ENCODE data around the gene LAIR1.

DNA sequence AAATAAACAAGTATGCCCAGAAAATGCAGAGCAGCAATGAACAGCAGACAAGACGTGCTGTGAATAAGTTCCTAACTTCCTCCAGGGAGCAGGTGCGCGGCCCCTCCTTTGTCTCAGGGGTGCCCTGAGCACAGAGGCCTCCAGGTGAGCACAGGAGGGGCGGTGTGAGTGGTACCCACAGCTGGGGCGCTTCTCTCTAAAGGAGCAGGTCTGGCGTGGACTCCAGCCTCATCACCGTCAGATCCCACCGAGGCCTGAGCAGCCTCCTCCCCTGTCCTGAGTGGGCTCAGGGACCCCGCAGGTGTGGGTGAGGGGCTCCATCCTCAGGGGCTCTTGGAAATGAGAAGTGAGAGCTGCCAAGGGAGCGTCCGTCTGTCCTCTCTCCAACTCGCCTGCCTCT lies 54.9 kb downstream of the LAIR1 start:
- TF ChIP-seq POLR2A (IDR thresholded peaks at IDR 0.05) (no peak), EP300 (IDR thresholded peaks at IDR 0.05; ENCODE audit: low read depth) (no peak)
- TF ChIP-seq, protein P1, sequence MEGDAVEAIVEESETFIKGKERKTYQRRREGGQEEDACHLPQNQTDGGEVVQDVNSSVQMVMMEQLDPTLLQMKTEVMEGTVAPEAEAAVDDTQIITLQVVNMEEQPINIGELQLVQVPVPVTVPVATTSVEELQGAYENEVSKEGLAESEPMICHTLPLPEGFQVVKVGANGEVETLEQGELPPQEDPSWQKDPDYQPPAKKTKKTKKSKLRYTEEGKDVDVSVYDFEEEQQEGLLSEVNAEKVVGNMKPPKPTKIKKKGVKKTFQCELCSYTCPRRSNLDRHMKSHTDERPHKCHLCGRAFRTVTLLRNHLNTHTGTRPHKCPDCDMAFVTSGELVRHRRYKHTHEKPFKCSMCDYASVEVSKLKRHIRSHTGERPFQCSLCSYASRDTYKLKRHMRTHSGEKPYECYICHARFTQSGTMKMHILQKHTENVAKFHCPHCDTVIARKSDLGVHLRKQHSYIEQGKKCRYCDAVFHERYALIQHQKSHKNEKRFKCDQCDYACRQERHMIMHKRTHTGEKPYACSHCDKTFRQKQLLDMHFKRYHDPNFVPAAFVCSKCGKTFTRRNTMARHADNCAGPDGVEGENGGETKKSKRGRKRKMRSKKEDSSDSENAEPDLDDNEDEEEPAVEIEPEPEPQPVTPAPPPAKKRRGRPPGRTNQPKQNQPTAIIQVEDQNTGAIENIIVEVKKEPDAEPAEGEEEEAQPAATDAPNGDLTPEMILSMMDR (IDR thresholded peaks at IDR 0.05) = no peak
